Activated T-cell treated with anti-CD3 and anti-CD28 coated beads, Interleukin-2, amount 50 U/mL, for 4 hours (primary cell): ENCODE data around the gene BNIP5. TPM values are rescaled to one million over a fixed set of nuclear protein-coding genes. Genes with fewer than 3 reads are reported as not detected.

Experiments used
- ATAC-seq, 2 donors: fragments of 200-7000 bp; cut with Tn5 transposase; one replicate each; pipeline ENCODE4 v1.10.0; 2021
- DNase-seq: peaks from one replicate; pipeline ENCODE4 v3.0.0-alpha.2; 2020
- H3K27me3 Mint-ChIP-seq: one replicate; pipeline ENCODE4 v1.8.0; 2021; ENCODE audit warnings: low read depth, mixed read lengths
- H3K36me3 Mint-ChIP-seq: one replicate; pipeline ENCODE4 v1.8.0; 2022; ENCODE audit warnings: mixed read lengths; ENCODE audit not compliant: insufficient read depth
- H3K4me1 Mint-ChIP-seq: one replicate; pipeline ENCODE4 v1.8.0; 2021; ENCODE audit warnings: low read depth, mixed read lengths
- H3K4me3 Mint-ChIP-seq: one replicate; pipeline ENCODE4 v1.8.0; 2021; ENCODE audit warnings: mild to moderate bottlenecking, moderate library complexity, mixed read lengths
- H3K9me3 Mint-ChIP-seq: one replicate; pipeline ENCODE4 v1.8.0; 2021; ENCODE audit warnings: mixed read lengths
- total RNA-seq, 3 donors: library from RNA; stranded (reverse); gene quantifications; one replicate each; pipeline ENCODE4 v1.2.1, GENCODE V29; 2021

BNIP5 gene
- total RNA-seq, 3 donors from 2014 or later = not detected

GRCh38 chr6:36273802-36274514 lies 62.7 kb downstream of the BNIP5 start:
- ATAC-seq = no peak
- H3K4me1 Mint-ChIP-seq = no peaks in the 10 kb centered on the region
- H3K27me3 Mint-ChIP-seq = peaks cover 38% of the 10 kb centered on the region
- H3K36me3 Mint-ChIP-seq = peaks cover 2% of the 10 kb centered on the region
- no peak for DNase-seq
- H3K9me3 Mint-ChIP-seq = no peaks in the 10 kb centered on the region
- no peak overlapping the region for H3K4me3 Mint-ChIP-seq

DNA sequence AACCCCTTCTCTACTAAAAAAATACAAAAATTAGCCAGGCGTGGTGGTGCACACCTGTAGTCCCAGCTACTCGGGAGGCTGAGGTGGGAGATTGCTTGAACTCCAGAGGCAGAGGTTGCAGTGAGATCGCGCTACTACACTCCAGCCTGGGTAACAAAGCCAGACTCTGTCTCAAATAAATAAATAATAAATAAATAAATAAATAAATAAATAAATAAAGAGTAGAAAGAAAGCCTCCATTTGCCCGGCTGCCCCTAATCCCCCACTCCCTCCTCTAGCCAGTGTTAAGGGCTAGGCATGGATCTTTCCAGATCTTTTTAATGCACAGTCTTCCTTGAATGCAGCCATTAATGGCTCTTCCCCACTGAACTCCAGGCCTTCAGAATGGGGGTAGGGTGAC lies 63.6 kb downstream of the BNIP5 start:
- H3K36me3 Mint-ChIP-seq = peaks cover 2% of the 10 kb centered on the region
- no peaks in the 10 kb centered on the region for H3K9me3 Mint-ChIP-seq
- H3K4me1 Mint-ChIP-seq = no peaks in the 10 kb centered on the region
- no peak for DNase-seq
- H3K4me3 Mint-ChIP-seq = no peak overlapping the region
- no peak for ATAC-seq
- peaks cover 29% of the 10 kb centered on the region for H3K27me3 Mint-ChIP-seq

- ATAC-seq = no peak
- Mint-ChIP-seq H3K4me1 (no peaks in the 10 kb centered on the region), H3K27me3 (peaks cover 27% of the 10 kb centered on the region), H3K4me3 (no peak overlapping the region), H3K9me3 (no peaks in the 10 kb centered on the region), H3K36me3 (peaks cover 2% of the 10 kb centered on the region)
- no peak for DNase-seq
These were observed 64.5 kb downstream of the BNIP5 start for GRCh38 chr6:36272234-36272633.

GRCh38 chr6:36269834-36270705 lies 66.6 kb downstream of the BNIP5 start, which contains the start of gene PNPLA1:
Gene PNPLA1 (plus strand): TSS chr6:36270060. CDS start chr6:36270460, 400 bp downstream.
- DNase-seq (no peak), ATAC-seq (no peak)
- H3K4me3 Mint-ChIP-seq = no peak within 1 kb of the TSS
- H3K4me1 Mint-ChIP-seq = no peaks in the 10 kb centered on the region
- H3K27me3 Mint-ChIP-seq = peaks cover 20% of the 10 kb centered on the region
- peaks cover 5% of the 10 kb centered on the region for H3K9me3 Mint-ChIP-seq
- H3K36me3 Mint-ChIP-seq = no peaks in the 10 kb centered on the region

DNA sequence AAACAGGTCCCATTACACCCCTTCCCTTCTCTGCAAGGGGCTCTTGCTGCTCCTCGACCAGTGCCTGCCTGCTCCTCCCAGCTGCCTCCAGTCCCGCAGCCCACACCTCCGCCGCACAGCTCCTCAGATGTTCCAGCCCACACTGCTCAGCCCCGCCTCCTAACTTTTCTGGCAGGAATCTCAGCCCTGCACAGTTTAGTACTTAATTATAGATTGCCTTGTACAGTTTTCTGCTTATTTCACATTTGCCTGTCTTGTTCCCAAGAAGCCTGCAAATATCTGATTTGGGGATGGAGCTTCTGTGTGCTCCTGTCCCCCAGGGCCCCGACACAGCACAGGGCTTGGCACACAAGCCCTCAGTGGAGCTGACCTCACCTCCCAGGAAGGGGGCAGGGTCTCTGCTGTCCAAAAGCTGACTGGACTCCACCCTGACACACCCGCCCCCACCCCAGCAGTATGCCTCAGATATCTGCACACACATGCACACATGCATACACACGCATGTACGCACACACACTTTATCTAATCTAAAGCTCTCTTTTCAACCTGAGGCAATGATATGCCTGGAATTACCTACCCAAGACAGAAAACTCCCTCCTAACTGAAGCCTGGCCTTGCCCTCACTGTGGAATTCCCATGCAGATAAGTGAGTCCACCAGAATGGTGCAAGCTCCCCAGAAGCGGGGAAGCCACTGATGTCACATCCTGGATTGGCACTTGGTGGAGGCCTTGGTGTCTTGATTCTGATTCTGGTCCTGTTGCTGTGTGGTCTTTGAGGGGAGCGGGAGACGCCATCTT lies 68.0 kb downstream of the BNIP5 start:
- ATAC-seq = no peak
- Mint-ChIP-seq H3K27me3 (peaks cover 14% of the 10 kb centered on the region), H3K9me3 (peaks cover 5% of the 10 kb centered on the region), H3K4me3 (no peak overlapping the region), H3K36me3 (no peaks in the 10 kb centered on the region), H3K4me1 (no peaks in the 10 kb centered on the region)
- DNase-seq = no peak

DNA sequence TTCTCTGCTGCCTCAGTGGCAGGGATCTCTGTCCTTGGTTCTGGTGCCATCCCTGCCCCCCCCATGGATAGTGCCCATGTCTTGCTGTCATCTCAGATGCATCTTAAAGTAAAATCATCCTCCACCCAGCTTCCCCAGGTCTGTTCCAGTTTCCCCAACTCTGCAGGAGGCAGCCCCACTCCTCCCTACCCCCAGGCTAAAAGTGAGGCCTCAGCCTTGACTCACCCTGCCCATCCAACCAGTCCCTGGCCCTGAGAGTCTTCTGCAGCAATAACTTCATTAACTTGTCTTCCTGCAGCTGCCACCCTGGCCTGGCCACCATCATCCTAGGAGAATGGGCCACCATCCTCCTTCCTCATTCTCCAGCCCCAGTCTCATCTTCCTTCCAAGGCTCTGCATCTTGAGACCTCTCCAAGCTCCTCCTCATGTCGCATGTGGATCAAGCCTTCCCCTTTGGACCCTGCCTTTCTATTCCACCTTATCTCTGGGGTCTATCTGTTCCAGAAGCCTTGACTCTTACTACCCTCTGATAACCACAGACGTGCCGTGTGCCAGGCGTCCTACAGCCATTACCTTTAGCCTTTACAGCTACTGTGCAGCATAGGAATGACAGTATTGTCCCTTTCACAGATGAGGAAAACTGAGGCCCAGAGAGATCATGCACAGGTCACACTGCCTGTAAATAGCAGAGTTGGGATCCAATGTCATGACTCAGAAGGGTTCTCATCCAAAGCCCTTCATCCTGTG lies 68.8 kb downstream of the BNIP5 start:
- no peak overlapping the region for H3K4me3 Mint-ChIP-seq
- ATAC-seq (no peak), DNase-seq (no peak)
- peaks cover 5% of the 10 kb centered on the region for H3K9me3 Mint-ChIP-seq
- H3K4me1 Mint-ChIP-seq = no peaks in the 10 kb centered on the region
- no peaks in the 10 kb centered on the region for H3K36me3 Mint-ChIP-seq
- peaks cover 16% of the 10 kb centered on the region for H3K27me3 Mint-ChIP-seq

GRCh38 chr6:36266913-36267644 lies 69.6 kb downstream of the BNIP5 start:
- H3K27me3 Mint-ChIP-seq = peaks cover 13% of the 10 kb centered on the region
- H3K4me3 Mint-ChIP-seq = no peak overlapping the region
- DNase-seq (no peak), ATAC-seq (no peak)
- no peaks in the 10 kb centered on the region for H3K4me1 Mint-ChIP-seq
- peaks cover 5% of the 10 kb centered on the region for H3K9me3 Mint-ChIP-seq
- no peaks in the 10 kb centered on the region for H3K36me3 Mint-ChIP-seq

Other genes with a start within 250 kb of the BNIP5 start
- gene MAPK13, start 206.4 kb downstream of the BNIP5 start, total RNA-seq = 10 to 100 TPM; 33.8 to 61.0 (median 48.4) TPM
- gene BRPF3, start 140.1 kb downstream of the BNIP5 start, total RNA-seq = 10 to 100 TPM; 22.7 to 27.8 (median 26.0) TPM
- gene PNPLA1, start 66.8 kb downstream of the BNIP5 start, total RNA-seq = under 1 TPM in 1 of 3 donors, not detected in 2; 0.13 TPM
- 1 to 10 TPM in 2 of 3 donors, under 1 TPM in 1; 0.45 to 4.9 (median 1.7) TPM for gene ETV7, start 50.8 kb upstream of the BNIP5 start, total RNA-seq
- under 1 TPM in 2 of 3 donors, not detected in 1; 0.16 to 0.19 TPM for gene PXT1, start 106.0 kb upstream of the BNIP5 start, total RNA-seq
- gene KCTD20, start 106.1 kb upstream of the BNIP5 start, total RNA-seq = 10 to 100 TPM; 41.7 to 47.4 (median 44.6) TPM
- 10 to 100 TPM; 14.2 to 16.6 (median 16.1) TPM for gene STK38, start 210.6 kb upstream of the BNIP5 start, total RNA-seq